Measurements from ENCODE around the gene STX10. TPM values are rescaled to one million over a fixed set of nuclear protein-coding genes. Genes with fewer than 3 reads are reported as not detected.

STX10 gene
- total and polyA plus RNA-seq, 3 donors from 2014 or later = 18.1 to 37.6 (median 27.2) TPM

DNA sequence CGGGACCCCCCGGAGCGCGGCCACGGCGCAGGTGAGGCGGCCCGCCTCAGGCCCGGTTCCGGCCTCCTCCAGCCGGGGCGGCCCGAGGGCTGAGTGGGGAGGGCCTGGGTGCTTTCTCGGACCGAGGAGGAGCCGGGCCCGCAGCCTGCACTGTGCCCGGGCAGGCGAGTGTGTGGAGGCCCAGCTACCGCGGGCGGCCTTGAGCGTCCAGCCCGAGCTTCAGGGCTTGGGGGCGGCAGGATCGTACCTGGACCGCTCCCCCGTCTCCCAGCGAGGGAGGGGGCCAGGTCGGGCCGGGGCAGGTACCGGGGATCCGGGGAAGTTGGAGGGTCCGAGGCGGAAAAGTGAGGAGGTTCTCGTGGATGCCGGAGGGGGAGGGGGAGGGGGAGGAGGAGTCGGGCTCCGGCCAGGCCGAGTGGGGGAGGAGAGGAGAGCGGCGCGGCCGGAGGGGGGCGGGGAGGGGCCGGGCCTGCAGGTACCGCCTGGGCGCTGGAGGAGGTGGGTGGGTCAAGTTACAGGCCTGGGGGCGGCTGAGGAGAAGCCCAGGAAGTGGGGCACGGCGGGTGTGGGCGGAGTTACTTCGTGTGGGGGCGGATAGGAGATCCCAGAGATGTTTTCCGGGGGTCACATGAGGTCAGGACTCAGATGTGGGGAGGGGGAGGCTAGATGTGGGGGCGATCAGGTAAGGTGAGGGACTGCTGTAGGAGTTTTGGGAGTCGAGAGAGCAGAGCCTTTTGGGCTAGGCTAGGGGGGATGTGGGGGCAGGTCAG, 31.6 kb downstream of the STX10 start:
- no peaks in the 10 kb centered on the region for H3K27me3 ChIP-seq
- H3K4me1 ChIP-seq = peaks cover 26% of the 10 kb centered on the region
- no peak for TF ChIP-seq POLR2A (IDR thresholded peaks at IDR 0.05)
- TF ChIP-seq, protein P1, sequence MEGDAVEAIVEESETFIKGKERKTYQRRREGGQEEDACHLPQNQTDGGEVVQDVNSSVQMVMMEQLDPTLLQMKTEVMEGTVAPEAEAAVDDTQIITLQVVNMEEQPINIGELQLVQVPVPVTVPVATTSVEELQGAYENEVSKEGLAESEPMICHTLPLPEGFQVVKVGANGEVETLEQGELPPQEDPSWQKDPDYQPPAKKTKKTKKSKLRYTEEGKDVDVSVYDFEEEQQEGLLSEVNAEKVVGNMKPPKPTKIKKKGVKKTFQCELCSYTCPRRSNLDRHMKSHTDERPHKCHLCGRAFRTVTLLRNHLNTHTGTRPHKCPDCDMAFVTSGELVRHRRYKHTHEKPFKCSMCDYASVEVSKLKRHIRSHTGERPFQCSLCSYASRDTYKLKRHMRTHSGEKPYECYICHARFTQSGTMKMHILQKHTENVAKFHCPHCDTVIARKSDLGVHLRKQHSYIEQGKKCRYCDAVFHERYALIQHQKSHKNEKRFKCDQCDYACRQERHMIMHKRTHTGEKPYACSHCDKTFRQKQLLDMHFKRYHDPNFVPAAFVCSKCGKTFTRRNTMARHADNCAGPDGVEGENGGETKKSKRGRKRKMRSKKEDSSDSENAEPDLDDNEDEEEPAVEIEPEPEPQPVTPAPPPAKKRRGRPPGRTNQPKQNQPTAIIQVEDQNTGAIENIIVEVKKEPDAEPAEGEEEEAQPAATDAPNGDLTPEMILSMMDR (IDR thresholded peaks at IDR 0.05) = no peak
- H3K9me3 ChIP-seq = no peaks in the 10 kb centered on the region
- H3K27ac ChIP-seq = peak overlapping the region; percentile 62 to 64
- no peaks in the 10 kb centered on the region for H3K36me3 ChIP-seq (ENCODE audit: low read depth, missing control alignments)
- peak; percentile 65 for DNase-seq
- intact Hi-C loops (cut with DNase I; ENCODE audit: low total_unique reads) = loop anchor here (5.0 kb wide), 1 partner anchor 34 kb away; the partner anchor contains the start of genes IER2 and STX10
- peak overlapping the region; percentile 78 to 81 for H3K4me3 ChIP-seq
- 1 to 4% methylated on average over 31 to 40 of the region's 57 CpGs for WGBS, 2 donors

DNA sequence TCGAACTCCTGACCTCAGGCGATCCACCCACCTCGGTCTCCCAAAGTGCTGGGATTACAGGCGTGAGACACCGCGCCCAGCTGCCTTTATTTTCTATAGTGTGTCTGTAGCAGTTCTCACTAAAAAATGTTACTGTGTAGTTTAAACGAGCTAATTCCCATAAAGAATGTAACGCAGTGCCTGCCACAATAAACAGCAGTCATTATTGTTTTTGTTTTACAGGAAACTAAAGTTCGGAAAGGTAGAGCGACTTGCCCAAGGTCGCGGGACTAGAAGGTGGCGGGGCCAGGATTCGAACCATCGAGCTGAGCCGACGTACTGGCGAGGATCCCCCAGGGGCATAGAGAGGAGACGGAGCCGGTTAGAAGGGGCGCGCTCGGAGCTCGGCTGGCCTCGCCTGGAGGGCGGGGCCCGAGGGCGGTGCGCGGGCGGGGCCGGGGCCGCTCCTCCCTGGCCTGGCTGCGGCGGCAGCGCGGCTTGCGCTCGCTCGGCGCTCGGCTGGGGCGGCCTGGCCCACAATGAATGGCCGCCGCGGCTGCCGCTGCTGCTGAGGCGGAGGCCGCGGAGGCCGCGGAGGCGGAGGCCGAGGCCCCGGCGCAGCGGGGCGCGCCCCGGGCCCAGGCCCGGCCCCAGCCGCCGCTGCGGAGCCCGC, 32.3 kb downstream of the STX10 start, which contains the start of gene NACC1:
NACC1 (plus strand) TSS at position 493 of the 652 bp plus-strand sequence. CDS start 16,944 bp downstream, outside the sequence.
- H3K27ac ChIP-seq = peak within 1 kb of the TSS; percentile 62 to 64
- no peaks in the 10 kb centered on the region for H3K27me3 ChIP-seq
- no peaks in the 10 kb centered on the region for H3K36me3 ChIP-seq (ENCODE audit: low read depth, missing control alignments)
- intact Hi-C loops (cut with DNase I; ENCODE audit: low total_unique reads) = loop anchor here (5.0 kb wide), 1 partner anchor 34 kb away; the partner anchor contains the start of genes IER2 and STX10
- no peaks in the 10 kb centered on the region for H3K9me3 ChIP-seq
- peak; percentile 93 for DNase-seq
- no peak for TF ChIP-seq POLR2A (IDR thresholded peaks at IDR 0.05)
- TF ChIP-seq, protein P1 (IDR thresholded peaks at IDR 0.05) = no peak
- H3K4me3 ChIP-seq = peak within 1 kb of the TSS; percentile 78 to 98
- WGBS, 2 donors = 5% methylated on average over 30 of the region's 65 CpGs
- peaks cover 26% of the 10 kb centered on the region for H3K4me1 ChIP-seq

DNA sequence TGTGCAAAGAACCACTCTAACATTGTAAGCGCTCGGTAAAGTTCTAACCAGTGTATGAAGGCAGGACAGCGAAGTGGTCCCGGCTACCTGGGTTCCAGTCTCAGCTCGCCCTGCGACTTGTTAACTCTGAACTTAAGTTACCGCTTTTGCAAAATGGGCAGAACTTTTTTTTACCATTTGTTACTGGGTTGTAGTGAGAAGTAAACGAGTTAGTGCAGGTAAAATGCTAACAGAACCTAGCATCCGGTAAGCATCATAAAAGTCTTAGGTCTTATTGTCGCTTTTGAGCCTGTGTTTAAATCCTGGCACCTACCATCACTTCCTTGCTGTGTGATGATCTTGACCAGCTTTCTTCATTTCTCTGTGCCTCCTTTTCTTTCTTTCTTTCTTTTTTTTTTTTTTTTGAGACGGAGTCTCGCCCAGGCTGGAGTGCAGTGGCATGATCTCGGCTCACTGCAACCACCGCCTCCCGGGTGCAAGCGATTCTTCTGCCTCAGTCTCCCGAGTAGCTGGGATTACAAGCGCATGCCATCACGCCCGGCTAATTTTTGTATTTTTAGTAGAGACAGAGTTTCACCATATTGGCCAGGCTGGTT, 32.9 kb downstream of the STX10 start:
- intact Hi-C loops (cut with DNase I; ENCODE audit: low total_unique reads) = loop anchor here (5.0 kb wide), 1 partner anchor 35 kb away; the partner anchor contains the start of genes IER2 and STX10
- no peaks in the 10 kb centered on the region for H3K36me3 ChIP-seq (ENCODE audit: low read depth, missing control alignments)
- H3K4me3 ChIP-seq = peak overlapping the region; percentile 34 to 98
- no peak for DNase-seq
- peaks cover 26% of the 10 kb centered on the region for H3K4me1 ChIP-seq
- no peak overlapping the region for H3K27ac ChIP-seq
- H3K9me3 ChIP-seq = no peaks in the 10 kb centered on the region
- TF ChIP-seq, protein P1 (IDR thresholded peaks at IDR 0.05) = no peak
- no peak for TF ChIP-seq POLR2A (IDR thresholded peaks at IDR 0.05)
- WGBS, 2 donors = 14 to 15% methylated on average over 20 of the region's 20 CpGs
- no peaks in the 10 kb centered on the region for H3K27me3 ChIP-seq

DNA sequence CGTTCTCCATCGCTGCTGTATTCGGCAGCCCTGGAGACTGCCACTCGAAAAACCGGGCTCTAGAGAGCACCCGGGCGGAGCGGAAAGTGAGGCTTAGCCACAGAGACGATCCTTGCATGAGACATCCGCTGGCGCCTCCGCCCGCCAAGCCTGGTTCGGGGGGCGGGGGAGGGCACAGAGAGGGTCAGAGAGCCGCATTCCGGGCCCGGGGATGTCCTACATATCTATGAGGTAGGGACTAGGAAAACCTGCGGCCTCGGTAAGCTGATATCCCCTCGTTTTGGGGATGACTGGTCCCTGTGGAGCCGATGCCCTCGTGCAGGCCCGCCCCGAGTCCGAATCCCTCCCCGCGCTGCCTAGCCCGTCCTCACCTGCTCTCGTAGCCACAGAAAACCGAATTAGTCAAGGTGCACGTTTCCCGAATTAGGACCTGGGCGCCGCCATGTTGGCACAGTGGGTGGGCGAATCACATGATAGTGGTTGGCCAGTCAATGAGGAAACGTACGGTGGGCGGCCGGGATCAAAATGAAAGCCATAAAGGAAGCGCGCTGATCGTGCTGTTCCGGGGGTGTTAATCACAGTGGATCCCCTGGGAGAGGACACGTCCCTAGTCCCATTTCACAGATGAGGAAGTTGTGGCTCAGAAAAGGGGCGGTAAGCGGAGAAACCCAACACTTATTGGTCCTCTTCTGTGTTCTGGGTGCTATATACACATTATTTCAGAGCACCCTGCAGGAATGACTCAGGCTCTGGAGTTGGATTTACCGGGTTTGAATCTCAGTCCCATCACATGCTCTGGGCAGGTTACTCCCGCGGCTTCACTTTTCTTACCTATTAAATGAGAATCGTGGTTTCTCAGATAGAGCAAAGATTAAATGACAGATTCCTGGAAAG, 33.6 kb downstream of the STX10 start, which contains the start of gene TRMT1:
TRMT1 (minus strand) TSS at position 459 of the 894 bp plus-strand sequence; CDS start at position 118, 341 bp downstream.
- Histone ChIP-seq H3K4me3 (peak within 1 kb of the TSS; percentile 71 to 98), H3K4me1 (peaks cover 26% of the 10 kb centered on the region), H3K36me3 (ENCODE audit: low read depth, missing control alignments) (no peaks in the 10 kb centered on the region), H3K9me3 (no peaks in the 10 kb centered on the region), H3K27ac (peak within 1 kb of the TSS; percentile 1 to 55), H3K27me3 (no peaks in the 10 kb centered on the region)
- 0% methylated on average over 31 to 51 of the region's 51 CpGs for WGBS, 2 donors
- TF ChIP-seq POLR2A (IDR thresholded peaks at IDR 0.05) = no peak
- TF ChIP-seq, protein P1 (IDR thresholded peaks at IDR 0.05) = no peak
- DNase-seq = peak; percentile 97
- intact Hi-C loops (cut with DNase I; ENCODE audit: low total_unique reads) = loop anchor here (5.0 kb wide), 1 partner anchor 36 kb away; the partner anchor contains the start of genes IER2 and STX10

Data from testis (tissue), 3 donors.